Panc1 (cell line): ENCODE data around the gene CD14. TPM values are rescaled to one million over a fixed set of nuclear protein-coding genes. Genes with fewer than 3 reads are reported as not detected.

ENCODE experiments used
- microRNA-seq: library from miRNA; unstranded; fragments of <30 nt; microRNA quantifications from one replicate; pipeline ENCODE4 v1.1.0, GENCODE V29; 2020; ENCODE audit not compliant: unreplicated experiment
- total RNA-seq: library from RNA; stranded (reverse); gene quantifications from one replicate; pipeline ENCODE4 v1.2.1, GENCODE V29; 2021; ENCODE audit not compliant: unreplicated experiment

The CD14 gene
- total RNA-seq, 1 experiment from 2014 or later: 2.5 TPM

Small RNA genes lying within 50 kb of the gene (microRNA-seq; reads per million reads assigned to microRNA genes)
- not detected for gene MIR3655

Other genes with a start within 250 kb of the CD14 start
- 140 TPM for gene ANKHD1, start 231.3 kb downstream of the CD14 start, total RNA-seq
- gene EIF4EBP3, start 85.5 kb downstream of the CD14 start, total RNA-seq: 8.6 TPM
- gene SRA1, start 75.7 kb downstream of the CD14 start, total RNA-seq: 52.0 TPM
- 28.6 TPM for gene APBB3, start 68.6 kb downstream of the CD14 start, total RNA-seq
- gene SLC35A4, start 68.3 kb downstream of the CD14 start, total RNA-seq: 96.7 TPM
- gene TMCO6, start 6.3 kb upstream of the CD14 start, total RNA-seq: 18.9 TPM
- 81.7 TPM for gene NDUFA2, start 14.5 kb upstream of the CD14 start, total RNA-seq
- 98.2 TPM for gene IK, start 14.7 kb upstream of the CD14 start, total RNA-seq
- 49.2 TPM for gene WDR55, start 31.7 kb upstream of the CD14 start, total RNA-seq
- 1.8 TPM for gene DND1, start 40.4 kb upstream of the CD14 start, total RNA-seq
- 76.4 TPM for gene HARS1, start 58.2 kb upstream of the CD14 start, total RNA-seq
- 44.1 TPM for gene HARS2, start 58.3 kb upstream of the CD14 start, total RNA-seq
- gene ZMAT2, start 67.3 kb upstream of the CD14 start, total RNA-seq: 62.2 TPM
- not detected for gene PCDHA1, start 153.0 kb upstream of the CD14 start, total RNA-seq
- not detected for gene PCDHA2, start 161.7 kb upstream of the CD14 start, total RNA-seq
- gene PCDHA3, start 167.9 kb upstream of the CD14 start, total RNA-seq: not detected
- 3.1 TPM for gene PCDHA4, start 173.9 kb upstream of the CD14 start, total RNA-seq
- gene PCDHA5, start 188.4 kb upstream of the CD14 start, total RNA-seq: 0.10 TPM
- 0.31 TPM for gene PCDHA6, start 194.8 kb upstream of the CD14 start, total RNA-seq
- 0.15 TPM for gene PCDHA7, start 201.1 kb upstream of the CD14 start, total RNA-seq
- gene PCDHA8, start 208.0 kb upstream of the CD14 start, total RNA-seq: 0.10 TPM
- 0.21 TPM for gene PCDHA9, start 215.2 kb upstream of the CD14 start, total RNA-seq
- 0.33 TPM for gene PCDHA10, start 222.7 kb upstream of the CD14 start, total RNA-seq
- gene PCDHA11, start 235.8 kb upstream of the CD14 start, total RNA-seq: 0.08 TPM
- gene PCDHA12, start 242.1 kb upstream of the CD14 start, total RNA-seq: 10.0 TPM
- 1.0 TPM for gene PCDHA13, start 248.9 kb upstream of the CD14 start, total RNA-seq